Gastrocnemius medialis (tissue), 4 donors: ENCODE measurements around the gene FGF19.

Experiments used
- POLR2A ChIP-seq, 2 donors: fragments of 450-650 bp; IDR thresholded peaks; one replicate each; pipeline ENCODE4 v1.6.1; 2017; ENCODE audit warnings: antibody characterized with exemption in 2 of 2, mild to moderate bottlenecking in 2 of 2, moderate library complexity in 2 of 2
- TF ChIP-seq, protein P1 (sequence below), 5 experiments: fragments of 450-650 bp in 3 of 5; fragments of 200-600 bp in 2 of 5; sonication (generic) in 2 of 5; IDR thresholded peaks in 4 of 5; conservative IDR thresholded peaks in 1 of 5; 1 replicate in 4 of 5; 2 replicates in 1 of 5; pipeline ENCODE4 v1.5.1; 2016 to 2019; ENCODE audit warnings: antibody characterized with exemption in 5 of 5, mild to moderate bottlenecking in 3 of 5, moderate library complexity in 3 of 5

- TF ChIP-seq, protein P1, sequence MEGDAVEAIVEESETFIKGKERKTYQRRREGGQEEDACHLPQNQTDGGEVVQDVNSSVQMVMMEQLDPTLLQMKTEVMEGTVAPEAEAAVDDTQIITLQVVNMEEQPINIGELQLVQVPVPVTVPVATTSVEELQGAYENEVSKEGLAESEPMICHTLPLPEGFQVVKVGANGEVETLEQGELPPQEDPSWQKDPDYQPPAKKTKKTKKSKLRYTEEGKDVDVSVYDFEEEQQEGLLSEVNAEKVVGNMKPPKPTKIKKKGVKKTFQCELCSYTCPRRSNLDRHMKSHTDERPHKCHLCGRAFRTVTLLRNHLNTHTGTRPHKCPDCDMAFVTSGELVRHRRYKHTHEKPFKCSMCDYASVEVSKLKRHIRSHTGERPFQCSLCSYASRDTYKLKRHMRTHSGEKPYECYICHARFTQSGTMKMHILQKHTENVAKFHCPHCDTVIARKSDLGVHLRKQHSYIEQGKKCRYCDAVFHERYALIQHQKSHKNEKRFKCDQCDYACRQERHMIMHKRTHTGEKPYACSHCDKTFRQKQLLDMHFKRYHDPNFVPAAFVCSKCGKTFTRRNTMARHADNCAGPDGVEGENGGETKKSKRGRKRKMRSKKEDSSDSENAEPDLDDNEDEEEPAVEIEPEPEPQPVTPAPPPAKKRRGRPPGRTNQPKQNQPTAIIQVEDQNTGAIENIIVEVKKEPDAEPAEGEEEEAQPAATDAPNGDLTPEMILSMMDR (IDR thresholded peaks at IDR 0.05 in 4 of 5, conservative IDR thresholded peaks at IDR 0.05 in 1 of 5): no peak
- no peak for TF ChIP-seq POLR2A (IDR thresholded peaks at IDR 0.05)
These were observed 4.6 kb downstream of the FGF19 start for GRCh38 chr11:69699213-69699612.
